Measurements from ENCODE around the gene TTF2.
A peak's percentile ranks its signal among the peaks of the same experiment; 100 is the strongest.
"Not testable (repeated sequence)": the region's sequence is repeated elsewhere in the genome, so short reads cannot be mapped to it uniquely, and the experiment has no call there.

TTF2 gene

GRCh38 chr1:117122330-117123025, 62.4 kb downstream of the TTF2 start:
- no peak for DNase-seq

- no peak for DNase-seq
Observed at GRCh38 chr1:117123274-117123673, 63.1 kb downstream of the TTF2 start.

- no peak for DNase-seq
Observed at GRCh38 chr1:117124661-117125060, 64.5 kb downstream of the TTF2 start.

GRCh38 chr1:117127795-117128194, 67.7 kb downstream of the TTF2 start:
- no peak for DNase-seq

- peak; percentile 79 for DNase-seq
Observed at GRCh38 chr1:117128323-117129079, 68.4 kb downstream of the TTF2 start.

- no peak for DNase-seq
Observed at GRCh38 chr1:117130526-117130925, 70.4 kb downstream of the TTF2 start.

GRCh38 chr1:117135329-117135728, 75.2 kb downstream of the TTF2 start:
- DNase-seq = no peak

GRCh38 chr1:117136749-117137148, 76.6 kb downstream of the TTF2 start:
- DNase-seq = no peak

- no peak for DNase-seq
Observed at GRCh38 chr1:117137281-117137855, 77.2 kb downstream of the TTF2 start.

GRCh38 chr1:117138106-117138505, 78.0 kb downstream of the TTF2 start:
- DNase-seq = no peak

GRCh38 chr1:117138561-117138960, 78.4 kb downstream of the TTF2 start:
- DNase-seq = no peak

GRCh38 chr1:117142200-117142599, 82.1 kb downstream of the TTF2 start:
- DNase-seq = no peak

- DNase-seq = no peak
Observed at GRCh38 chr1:117143172-117143571, 83.0 kb downstream of the TTF2 start.

- no peak for DNase-seq
Observed at GRCh38 chr1:117143871-117144270, 83.7 kb downstream of the TTF2 start.

GRCh38 chr1:117146072-117146471, 85.9 kb downstream of the TTF2 start:
- no peak for DNase-seq

GRCh38 chr1:117146575-117147340, 86.6 kb downstream of the TTF2 start:
- no peak for DNase-seq

- no peak for DNase-seq
Observed at GRCh38 chr1:117147341-117147831, 87.3 kb downstream of the TTF2 start.

- no peak for DNase-seq
Observed at GRCh38 chr1:117147856-117148588, 87.9 kb downstream of the TTF2 start.

GRCh38 chr1:117150316-117150715, 90.2 kb downstream of the TTF2 start:
- no peak for DNase-seq

GRCh38 chr1:117151305-117151704, 91.2 kb downstream of the TTF2 start:
- DNase-seq = not testable (repeated sequence)

Measured in hematopoietic multipotent progenitor cell treated with erythropoietin and hydrocortisone succinate and interleukin-3 and kit ligand, for 6 days (in vitro differentiated cells).